ENCODE data around the gene KIAA0513.
A peak's percentile ranks its signal among the peaks of the same experiment; 100 is the strongest.

DNA sequence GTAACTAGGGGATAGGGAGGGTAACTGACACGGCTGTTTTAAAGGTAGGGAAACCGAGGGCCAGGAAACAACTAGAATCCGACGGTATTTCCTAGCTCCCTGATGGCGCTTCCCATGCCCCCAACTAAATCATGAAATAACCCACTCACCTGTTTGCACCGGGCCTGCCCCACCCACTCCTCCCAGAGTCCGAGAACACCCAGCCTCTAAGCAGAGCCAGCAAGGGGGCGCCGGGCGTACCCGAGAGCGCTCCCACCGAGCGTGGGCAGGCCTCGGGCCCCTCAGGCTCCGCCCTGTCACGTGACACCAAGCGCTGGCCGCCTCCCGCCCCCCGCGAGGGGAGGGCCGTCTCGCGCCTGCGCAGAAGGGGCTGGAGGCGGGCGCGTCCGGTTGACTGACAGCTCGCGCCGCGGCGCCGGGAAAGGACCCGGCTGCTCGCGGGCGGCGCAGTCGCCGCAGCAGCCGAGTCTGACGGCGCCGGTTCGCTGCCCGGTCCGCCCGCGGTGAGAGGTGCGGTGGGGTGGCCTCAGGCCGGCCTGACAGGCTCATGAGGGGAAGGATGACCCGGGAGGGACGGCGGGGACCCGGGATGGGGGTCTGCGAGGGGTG is at the start of gene KIAA0513:
- TF ChIP-seq EZH2phosphoT487 (IDR thresholded peaks at IDR 0.05; ENCODE audit: borderline replicate concordance) = no peak
- TF ChIP-seq, protein P1, sequence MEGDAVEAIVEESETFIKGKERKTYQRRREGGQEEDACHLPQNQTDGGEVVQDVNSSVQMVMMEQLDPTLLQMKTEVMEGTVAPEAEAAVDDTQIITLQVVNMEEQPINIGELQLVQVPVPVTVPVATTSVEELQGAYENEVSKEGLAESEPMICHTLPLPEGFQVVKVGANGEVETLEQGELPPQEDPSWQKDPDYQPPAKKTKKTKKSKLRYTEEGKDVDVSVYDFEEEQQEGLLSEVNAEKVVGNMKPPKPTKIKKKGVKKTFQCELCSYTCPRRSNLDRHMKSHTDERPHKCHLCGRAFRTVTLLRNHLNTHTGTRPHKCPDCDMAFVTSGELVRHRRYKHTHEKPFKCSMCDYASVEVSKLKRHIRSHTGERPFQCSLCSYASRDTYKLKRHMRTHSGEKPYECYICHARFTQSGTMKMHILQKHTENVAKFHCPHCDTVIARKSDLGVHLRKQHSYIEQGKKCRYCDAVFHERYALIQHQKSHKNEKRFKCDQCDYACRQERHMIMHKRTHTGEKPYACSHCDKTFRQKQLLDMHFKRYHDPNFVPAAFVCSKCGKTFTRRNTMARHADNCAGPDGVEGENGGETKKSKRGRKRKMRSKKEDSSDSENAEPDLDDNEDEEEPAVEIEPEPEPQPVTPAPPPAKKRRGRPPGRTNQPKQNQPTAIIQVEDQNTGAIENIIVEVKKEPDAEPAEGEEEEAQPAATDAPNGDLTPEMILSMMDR (conservative IDR thresholded peaks at IDR 0.05; ENCODE audit: low read length) = peak; percentile 39
